Measurements from ENCODE around the gene USB1.

Gene USB1

DNA sequence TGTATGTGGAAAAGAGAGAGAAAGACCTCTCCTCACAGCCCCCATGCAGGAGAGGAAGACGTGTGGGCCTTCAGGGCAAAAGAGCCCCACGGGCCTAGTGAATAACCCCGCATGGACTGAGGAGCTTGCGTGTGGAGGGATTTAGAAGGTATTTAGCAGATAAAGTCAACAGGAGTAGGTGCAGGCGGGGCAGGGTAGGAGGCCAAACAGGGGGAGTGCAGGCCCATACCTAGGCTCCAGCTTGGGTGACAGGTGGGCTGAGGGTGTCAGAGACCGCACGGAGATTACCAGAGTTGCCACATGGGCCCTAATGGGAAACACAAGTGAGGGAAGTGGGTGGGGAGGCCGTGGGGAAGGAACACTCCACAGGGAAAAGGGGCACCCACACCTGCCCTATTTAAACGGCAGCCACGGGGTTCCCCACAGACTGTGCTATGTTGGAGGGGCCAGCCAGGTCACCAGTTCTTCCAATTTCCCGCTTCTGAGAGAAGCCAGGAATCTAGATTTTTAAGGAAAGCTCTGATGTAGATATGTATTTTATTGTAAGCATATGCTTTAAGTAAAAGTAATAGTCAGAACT lies 22.1 kb upstream of the USB1 start:
- H3K4me3 ChIP-seq (ENCODE audit: low read length), result no peak overlapping the region
- DNase-seq (ENCODE audit: low read depth), result no peak
- TF ChIP-seq CTCF (conservative IDR thresholded peaks at IDR 0.05; ENCODE audit: low read length), result no peak

- no peak for TF ChIP-seq CTCF (conservative IDR thresholded peaks at IDR 0.05; ENCODE audit: low read length)
- H3K4me3 ChIP-seq (ENCODE audit: low read length), result no peak overlapping the region
- no peak for DNase-seq (ENCODE audit: low read depth)
Observed at GRCh38 chr16:57981636-57982035, 19.6 kb upstream of the USB1 start.

DNA sequence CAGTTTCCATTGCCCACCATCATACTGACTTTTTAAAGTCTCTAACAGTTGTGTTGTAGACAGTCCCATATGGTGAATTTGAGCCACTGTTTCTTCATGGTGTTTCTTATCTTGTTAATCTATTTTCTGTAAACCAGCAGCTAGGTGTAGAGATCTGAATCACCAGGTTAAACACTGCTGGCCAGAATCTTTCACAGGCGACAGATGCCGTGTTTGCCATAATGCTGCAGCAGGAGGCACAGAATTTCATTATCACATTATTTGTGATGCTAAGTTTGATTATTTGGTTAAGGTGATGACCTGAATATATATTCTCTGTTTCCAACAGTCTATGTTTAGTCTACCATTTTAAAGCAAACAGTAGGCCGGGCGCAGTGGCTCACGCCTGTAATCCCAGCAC lies 18.8 kb upstream of the USB1 start:
- no peak for DNase-seq (ENCODE audit: low read depth)
- H3K4me3 ChIP-seq (ENCODE audit: low read length), result no peak overlapping the region
- TF ChIP-seq CTCF (conservative IDR thresholded peaks at IDR 0.05; ENCODE audit: low read length), result no peak

- TF ChIP-seq CTCF (conservative IDR thresholded peaks at IDR 0.05; ENCODE audit: low read length), result no peak
- DNase-seq (ENCODE audit: low read depth), result peak; percentile 29
- H3K4me3 ChIP-seq (ENCODE audit: low read length), result peak overlapping the region; percentile 45
Observed at GRCh38 chr16:57984443-57985203, 16.6 kb upstream of the USB1 start.

DNA sequence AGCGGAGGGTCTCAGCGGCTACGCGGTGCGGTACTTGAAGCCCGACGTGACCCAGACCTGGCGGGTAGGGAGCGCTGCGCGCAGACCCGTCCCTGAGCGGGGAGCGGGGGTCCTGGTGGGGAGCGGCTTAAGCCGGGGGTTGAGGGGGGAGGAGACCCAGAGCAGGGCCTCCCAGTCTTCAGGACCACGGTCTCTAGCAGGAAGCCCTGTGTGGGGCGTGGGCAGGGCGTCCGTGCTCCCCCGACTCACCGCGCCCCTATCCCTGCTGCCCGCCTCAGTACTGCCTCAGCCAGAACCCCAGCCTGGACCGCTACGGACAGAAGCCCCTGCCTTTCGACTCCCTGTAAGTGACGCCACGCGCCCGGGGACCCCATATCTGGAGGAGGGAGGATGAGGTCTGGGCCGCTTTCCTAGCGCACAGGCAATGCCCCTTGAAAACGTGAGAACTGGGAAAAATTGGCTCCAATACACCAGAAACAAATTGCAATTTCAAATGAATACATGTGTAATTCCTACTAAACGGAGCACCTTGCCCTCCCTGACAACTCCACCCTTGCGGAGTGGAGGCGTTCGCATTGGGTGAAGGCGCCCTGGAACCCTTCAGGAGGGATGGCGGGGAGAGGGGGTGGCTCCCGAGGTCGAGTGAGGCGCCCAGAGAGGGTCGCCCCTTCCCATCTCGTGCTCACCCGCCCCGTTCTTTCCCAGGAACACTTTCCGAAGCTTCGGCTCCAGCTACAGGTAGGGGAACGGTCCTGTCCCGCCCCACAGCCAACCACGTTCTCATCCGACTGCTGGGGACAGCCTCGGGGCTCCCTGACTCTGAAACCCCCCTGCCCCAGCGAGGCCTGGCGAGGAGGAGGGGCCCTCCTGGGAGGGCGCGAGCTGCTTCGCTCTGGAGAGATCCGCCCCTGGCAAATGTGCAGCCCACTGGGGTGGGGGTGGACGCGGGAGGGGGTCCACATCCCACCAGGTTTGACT lies 15.7 kb upstream of the USB1 start:
- H3K4me3 ChIP-seq (ENCODE audit: low read length), result peak overlapping the region; percentile 45
- TF ChIP-seq CTCF (conservative IDR thresholded peaks at IDR 0.05; ENCODE audit: low read length), result no peak
- no peak for DNase-seq (ENCODE audit: low read depth)

DNA sequence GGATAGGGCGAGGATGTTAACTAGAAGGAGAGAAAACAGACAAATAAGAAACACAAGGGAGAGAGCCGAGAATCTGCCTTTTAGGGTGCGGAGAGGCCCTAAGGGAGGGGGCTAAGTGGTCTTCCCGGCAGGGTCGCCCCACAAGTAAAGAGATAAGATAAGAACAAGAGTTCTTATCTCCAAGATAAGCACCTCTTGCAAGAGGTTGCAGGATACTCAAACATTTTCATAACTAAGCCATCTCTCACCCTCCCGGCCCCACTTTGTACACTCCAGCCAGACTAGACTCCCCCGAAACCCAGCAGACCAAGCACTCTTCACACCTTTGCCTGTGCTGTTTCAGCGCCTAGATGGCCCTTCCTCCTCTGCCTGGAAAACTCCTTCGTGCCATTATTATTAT lies 15.0 kb upstream of the USB1 start:
- no peak overlapping the region for H3K4me3 ChIP-seq (ENCODE audit: low read length)
- no peak for DNase-seq (ENCODE audit: low read depth)
- no peak for TF ChIP-seq CTCF (conservative IDR thresholded peaks at IDR 0.05; ENCODE audit: low read length)
